ENCODE measurements around the gene SLC35F6.

SLC35F6 gene

DNA sequence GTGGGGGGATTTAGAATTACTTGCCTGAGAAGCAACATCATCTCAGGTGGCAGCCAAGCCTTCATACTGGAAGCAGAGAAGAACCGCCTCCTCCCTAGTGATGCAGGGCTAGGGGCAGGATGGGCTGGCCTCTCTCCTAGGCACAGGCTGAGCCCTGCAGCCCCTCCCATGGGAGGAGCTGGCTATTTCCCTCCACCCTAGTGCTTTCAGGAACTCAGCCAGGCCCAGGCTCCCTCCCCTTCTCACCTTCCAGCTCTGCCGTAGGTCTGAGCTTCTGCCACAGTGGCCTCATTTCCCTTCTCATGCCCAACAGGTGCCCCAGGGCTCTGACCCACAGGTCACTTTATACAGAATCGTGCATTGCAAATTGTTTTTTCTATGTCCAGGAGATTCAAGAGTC, 52.8 kb downstream of the SLC35F6 start:
- no peak overlapping the region for H4K8ac ChIP-seq (ENCODE audit: low read depth, low read length)
- no peaks in the 10 kb centered on the region for H3K36me3 ChIP-seq (ENCODE audit: control insufficient read depth, insufficient read depth, low read length)
- no peak overlapping the region for H3K27ac ChIP-seq (ENCODE audit: low read depth, low read length)
- WGBS (ENCODE audit: extremely low coverage, insufficient coverage, low lambda C conversion rate): no CpG with 5 or more reads among the region's 3 CpGs
- no peaks in the 10 kb centered on the region for H3K79me2 ChIP-seq (ENCODE audit: control insufficient read depth, insufficient read depth, low read length)
- no peaks in the 10 kb centered on the region for H3K27me3 ChIP-seq (ENCODE audit: insufficient read depth, low read length, poor library complexity)
- no peak overlapping the region for H3K4me3 ChIP-seq (ENCODE audit: low read length)
- H2BK120ac ChIP-seq (ENCODE audit: low read depth, low read length): no peak overlapping the region
- no peak overlapping the region for H2AK5ac ChIP-seq (ENCODE audit: low read length)
- H2BK5ac ChIP-seq (ENCODE audit: low read length): no peak overlapping the region
- no peak overlapping the region for H3K23ac ChIP-seq (ENCODE audit: low read length)
- no peak overlapping the region for H3K4me2 ChIP-seq (ENCODE audit: low read length)
- no peak overlapping the region for H3K56ac ChIP-seq (ENCODE audit: low read length)
- H2BK15ac ChIP-seq (replicated peaks; ENCODE audit: low read depth): no peak overlapping the region
- no peaks in the 10 kb centered on the region for H3K79me1 ChIP-seq (ENCODE audit: low read length)
- no peak overlapping the region for H3K9ac ChIP-seq (ENCODE audit: low read length)
- DNase-seq: peak; percentile 38
- no peak overlapping the region for H3K18ac ChIP-seq (ENCODE audit: low read length)
- H3K4me1 ChIP-seq (ENCODE audit: control insufficient read depth, low read depth, low read length): no peaks in the 10 kb centered on the region
- no peak overlapping the region for H3K4ac ChIP-seq (ENCODE audit: low read depth, low read length)
- H4K5ac ChIP-seq (ENCODE audit: low read length): no peak overlapping the region

DNA sequence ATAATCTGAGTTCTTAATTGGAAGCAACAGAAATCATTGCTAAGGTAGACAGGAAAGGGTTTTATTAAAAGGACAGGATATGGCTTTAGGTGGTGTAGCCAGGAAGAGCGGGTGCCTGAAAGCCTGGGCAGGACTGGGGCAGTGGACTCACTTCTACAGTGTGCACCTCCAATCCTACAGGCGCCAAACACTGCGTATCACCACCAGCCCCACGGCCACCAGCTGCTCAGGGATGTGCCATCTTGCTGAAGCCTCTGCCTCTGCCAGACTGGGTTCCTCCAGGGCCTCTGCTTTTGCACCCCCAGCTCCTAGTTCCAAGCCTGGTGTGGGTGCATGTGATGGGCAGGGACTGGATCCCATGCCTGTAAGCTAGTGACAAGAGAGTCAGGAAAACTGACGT, 54.2 kb downstream of the SLC35F6 start:
- no peak overlapping the region for H3K18ac ChIP-seq (ENCODE audit: low read length)
- H3K27ac ChIP-seq (ENCODE audit: low read depth, low read length): no peak overlapping the region
- H2BK5ac ChIP-seq (ENCODE audit: low read length): no peak overlapping the region
- H3K4me3 ChIP-seq (ENCODE audit: low read length): no peak overlapping the region
- no CpG with 5 or more reads among the region's 5 CpGs for WGBS (ENCODE audit: extremely low coverage, insufficient coverage, low lambda C conversion rate)
- H2BK15ac ChIP-seq (replicated peaks; ENCODE audit: low read depth): no peak overlapping the region
- no peak overlapping the region for H4K5ac ChIP-seq (ENCODE audit: low read length)
- H2AK5ac ChIP-seq (ENCODE audit: low read length): no peak overlapping the region
- H2BK120ac ChIP-seq (ENCODE audit: low read depth, low read length): no peak overlapping the region
- H3K9ac ChIP-seq (ENCODE audit: low read length): no peak overlapping the region
- H3K36me3 ChIP-seq (ENCODE audit: control insufficient read depth, insufficient read depth, low read length): no peaks in the 10 kb centered on the region
- DNase-seq: no peak
- H3K79me2 ChIP-seq (ENCODE audit: control insufficient read depth, insufficient read depth, low read length): no peaks in the 10 kb centered on the region
- H3K56ac ChIP-seq (ENCODE audit: low read length): no peak overlapping the region
- no peak overlapping the region for H3K4me2 ChIP-seq (ENCODE audit: low read length)
- no peaks in the 10 kb centered on the region for H3K4me1 ChIP-seq (ENCODE audit: control insufficient read depth, low read depth, low read length)
- no peaks in the 10 kb centered on the region for H3K79me1 ChIP-seq (ENCODE audit: low read length)
- no peak overlapping the region for H4K8ac ChIP-seq (ENCODE audit: low read depth, low read length)
- no peak overlapping the region for H3K23ac ChIP-seq (ENCODE audit: low read length)
- no peak overlapping the region for H3K4ac ChIP-seq (ENCODE audit: low read depth, low read length)
- H3K27me3 ChIP-seq (ENCODE audit: insufficient read depth, low read length, poor library complexity): no peaks in the 10 kb centered on the region

DNA sequence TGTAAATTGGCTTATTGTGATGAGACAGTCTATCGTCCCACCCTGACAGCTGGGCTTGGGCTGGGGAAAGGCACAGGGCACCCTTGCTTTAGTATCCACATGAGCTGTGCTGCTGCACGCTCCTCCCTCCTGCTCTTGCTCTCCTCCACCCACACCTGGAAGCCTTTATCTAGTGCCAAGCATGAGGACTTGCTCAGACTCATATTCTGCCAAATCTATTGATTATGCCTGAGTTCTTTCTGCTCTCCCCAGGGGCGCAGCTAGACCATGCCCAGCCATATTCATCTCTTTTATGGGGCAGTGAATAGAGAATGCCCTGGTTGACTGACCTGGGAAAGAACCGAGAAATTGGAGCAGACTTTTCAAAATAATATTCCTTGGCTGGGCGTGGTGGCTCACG, 54.9 kb downstream of the SLC35F6 start:
- Histone ChIP-seq H3K27ac (ENCODE audit: low read depth, low read length) (no peak overlapping the region), H2BK5ac (ENCODE audit: low read length) (no peak overlapping the region), H3K9ac (ENCODE audit: low read length) (no peak overlapping the region), H3K18ac (ENCODE audit: low read length) (no peak overlapping the region), H2BK120ac (ENCODE audit: low read depth, low read length) (no peak overlapping the region), H4K5ac (ENCODE audit: low read length) (no peak overlapping the region), H3K56ac (ENCODE audit: low read length) (no peak overlapping the region), H3K27me3 (ENCODE audit: insufficient read depth, low read length, poor library complexity) (no peaks in the 10 kb centered on the region), H3K4ac (ENCODE audit: low read depth, low read length) (no peak overlapping the region), H3K36me3 (ENCODE audit: control insufficient read depth, insufficient read depth, low read length) (no peaks in the 10 kb centered on the region), H3K79me2 (ENCODE audit: control insufficient read depth, insufficient read depth, low read length) (no peaks in the 10 kb centered on the region), H3K79me1 (ENCODE audit: low read length) (no peaks in the 10 kb centered on the region), H2AK5ac (ENCODE audit: low read length) (no peak overlapping the region), H3K4me3 (ENCODE audit: low read length) (no peak overlapping the region), H3K23ac (ENCODE audit: low read length) (no peak overlapping the region), H2BK15ac (replicated peaks; ENCODE audit: low read depth) (no peak overlapping the region), H3K4me1 (ENCODE audit: control insufficient read depth, low read depth, low read length) (no peaks in the 10 kb centered on the region), H3K4me2 (ENCODE audit: low read length) (no peak overlapping the region), H4K8ac (ENCODE audit: low read depth, low read length) (no peak overlapping the region)
- no CpG with 5 or more reads among the region's 6 CpGs for WGBS (ENCODE audit: extremely low coverage, insufficient coverage, low lambda C conversion rate)
- no peak for DNase-seq

DNA sequence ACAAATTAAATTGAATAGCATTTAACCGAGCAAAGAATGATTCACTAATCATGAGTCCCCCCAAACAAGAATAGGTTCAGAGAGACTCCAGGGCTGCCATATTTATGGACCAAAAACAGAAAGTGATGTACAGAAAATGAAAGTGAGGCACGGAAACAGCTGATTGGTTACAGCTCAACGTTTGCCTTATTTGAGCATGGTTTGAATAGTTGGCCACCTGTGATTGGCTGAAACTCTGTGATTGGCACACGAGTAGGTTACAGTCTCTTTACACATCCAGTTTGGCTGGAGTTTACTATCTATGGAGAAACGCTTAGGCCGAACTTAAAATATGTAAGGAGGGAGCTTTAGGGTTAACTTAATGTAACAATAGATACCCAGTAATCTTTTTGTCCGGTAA, 56.8 kb downstream of the SLC35F6 start:
- Histone ChIP-seq H4K5ac (ENCODE audit: low read length) (no peak overlapping the region), H3K4me3 (ENCODE audit: low read length) (no peak overlapping the region), H3K4me1 (ENCODE audit: control insufficient read depth, low read depth, low read length) (no peaks in the 10 kb centered on the region), H3K27me3 (ENCODE audit: insufficient read depth, low read length, poor library complexity) (no peaks in the 10 kb centered on the region), H3K27ac (ENCODE audit: low read depth, low read length) (no peak overlapping the region), H3K79me2 (ENCODE audit: control insufficient read depth, insufficient read depth, low read length) (no peaks in the 10 kb centered on the region), H3K18ac (ENCODE audit: low read length) (no peak overlapping the region), H3K79me1 (ENCODE audit: low read length) (no peaks in the 10 kb centered on the region), H2BK15ac (replicated peaks; ENCODE audit: low read depth) (no peak overlapping the region), H2BK5ac (ENCODE audit: low read length) (no peak overlapping the region), H2AK5ac (ENCODE audit: low read length) (no peak overlapping the region), H3K36me3 (ENCODE audit: control insufficient read depth, insufficient read depth, low read length) (no peaks in the 10 kb centered on the region), H3K23ac (ENCODE audit: low read length) (no peak overlapping the region), H4K8ac (ENCODE audit: low read depth, low read length) (no peak overlapping the region), H3K4ac (ENCODE audit: low read depth, low read length) (no peak overlapping the region), H3K4me2 (ENCODE audit: low read length) (no peak overlapping the region), H3K56ac (ENCODE audit: low read length) (no peak overlapping the region), H2BK120ac (ENCODE audit: low read depth, low read length) (no peak overlapping the region), H3K9ac (ENCODE audit: low read length) (no peak overlapping the region)
- no CpG with 5 or more reads among the region's 7 CpGs for WGBS (ENCODE audit: extremely low coverage, insufficient coverage, low lambda C conversion rate)
- no peak for DNase-seq

DNA sequence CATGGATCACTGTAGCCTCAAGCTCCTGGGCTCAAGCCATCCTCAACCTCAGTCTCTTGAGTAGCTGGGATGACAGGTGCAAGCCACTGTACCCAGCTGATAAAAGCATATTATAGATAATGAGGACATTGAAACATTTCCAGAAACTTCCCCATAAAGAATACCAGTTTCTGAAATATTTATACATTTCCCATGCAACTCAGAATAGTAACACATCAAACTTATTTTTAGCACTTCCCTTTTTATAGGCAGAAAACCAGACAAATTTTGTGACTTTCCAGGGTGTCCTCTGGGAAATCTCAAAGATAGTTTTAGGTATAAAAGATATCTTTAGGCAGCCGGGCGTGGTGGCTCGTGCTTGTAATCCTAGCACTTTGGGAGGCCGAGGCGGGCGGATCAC, 58.8 kb downstream of the SLC35F6 start:
- Histone ChIP-seq H3K56ac (ENCODE audit: low read length) (no peak overlapping the region), H4K8ac (ENCODE audit: low read depth, low read length) (no peak overlapping the region), H4K5ac (ENCODE audit: low read length) (no peak overlapping the region), H3K4me3 (ENCODE audit: low read length) (no peak overlapping the region), H2BK120ac (ENCODE audit: low read depth, low read length) (no peak overlapping the region), H3K79me2 (ENCODE audit: control insufficient read depth, insufficient read depth, low read length) (no peaks in the 10 kb centered on the region), H3K27ac (ENCODE audit: low read depth, low read length) (no peak overlapping the region), H3K79me1 (ENCODE audit: low read length) (no peaks in the 10 kb centered on the region), H3K4me2 (ENCODE audit: low read length) (no peak overlapping the region), H2AK5ac (ENCODE audit: low read length) (no peak overlapping the region), H3K23ac (ENCODE audit: low read length) (no peak overlapping the region), H3K36me3 (ENCODE audit: control insufficient read depth, insufficient read depth, low read length) (no peaks in the 10 kb centered on the region), H2BK15ac (replicated peaks; ENCODE audit: low read depth) (no peak overlapping the region), H3K27me3 (ENCODE audit: insufficient read depth, low read length, poor library complexity) (no peaks in the 10 kb centered on the region), H3K4ac (ENCODE audit: low read depth, low read length) (no peak overlapping the region), H2BK5ac (ENCODE audit: low read length) (no peak overlapping the region), H3K18ac (ENCODE audit: low read length) (no peak overlapping the region), H3K9ac (ENCODE audit: low read length) (no peak overlapping the region), H3K4me1 (ENCODE audit: control insufficient read depth, low read depth, low read length) (no peaks in the 10 kb centered on the region)
- no peak for DNase-seq
- WGBS (ENCODE audit: extremely low coverage, insufficient coverage, low lambda C conversion rate): no CpG with 5 or more reads among the region's 6 CpGs

Measured in mesendoderm (in vitro differentiated cells).